GM12891 (cell line): Measurements from ENCODE around the gene WLS.

ENCODE experiments used
- DNase-seq: peaks from one replicate; pipeline ENCODE4 v3.0.0; 2011; ENCODE audit warnings: low spot score; ENCODE audit not compliant: insufficient read length
- FAIRE-seq: peaks from 2 replicates; lab custom pipeline; 2011; peaks lifted over from hg19 to GRCh38; lab: Jason Lieb, UNC
- PAX5 ChIP-seq: IDR thresholded peaks from 2 replicates; pipeline ENCODE4 v1.6.1; 2011; ENCODE audit warnings: low read length, moderate library complexity, mild to moderate bottlenecking; ENCODE audit not compliant: insufficient read depth, severe bottlenecking
- POLR2A ChIP-seq: IDR thresholded peaks from 2 replicates; pipeline ENCODE4 v1.6.1; 2011; ENCODE audit warnings: low read depth, low read length, control low read depth
- POLR2AphosphoS5 ChIP-seq: IDR thresholded peaks from 2 replicates; pipeline ENCODE4 v1.6.1; 2011; ENCODE audit warnings: low read depth, low read length, control low read depth
- POU2F2 ChIP-seq: IDR thresholded peaks from 2 replicates; pipeline ENCODE4 v1.6.1; 2011; ENCODE audit warnings: low read depth, mild to moderate bottlenecking, control low read depth, low read length, moderate library complexity
- SPI1 ChIP-seq: IDR thresholded peaks from 2 replicates; pipeline ENCODE4 v1.6.1; 2011; ENCODE audit warnings: low read depth, low read length, control low read depth
- TAF1 ChIP-seq: IDR thresholded peaks from 2 replicates; pipeline ENCODE4 v1.6.1; 2011; ENCODE audit warnings: low read depth, low read length, control low read depth

The WLS gene

DNA sequence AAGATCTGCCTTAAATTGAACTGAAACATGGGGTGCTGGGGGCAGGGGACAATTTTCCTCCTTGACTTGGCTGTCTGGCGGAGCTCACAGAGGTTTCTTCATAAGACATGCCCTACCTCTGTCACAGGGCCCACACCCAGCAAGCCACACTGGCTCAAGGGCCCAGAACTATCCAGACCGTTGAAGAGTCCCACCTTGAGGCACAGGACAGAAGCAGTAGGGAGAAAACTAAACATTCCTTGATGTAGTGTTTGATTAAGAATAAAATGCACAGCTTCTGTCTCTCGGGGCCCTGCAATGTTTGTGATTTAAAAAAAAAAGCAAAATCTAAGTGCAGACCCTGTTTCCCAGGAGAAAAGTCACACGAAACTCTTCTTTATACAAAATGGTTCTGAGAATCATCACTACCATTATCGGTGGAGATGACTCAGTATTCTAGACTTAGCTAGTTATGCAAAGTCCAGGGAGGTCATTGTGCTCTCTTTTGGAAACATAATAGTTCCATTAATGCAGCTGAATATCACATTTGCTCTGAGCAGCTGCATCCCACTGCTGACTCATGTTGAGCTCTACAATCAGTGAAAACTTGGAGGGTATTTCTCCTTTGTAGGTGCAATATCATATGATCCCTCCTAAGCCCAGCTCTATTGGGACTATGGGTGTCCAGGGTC is 128.3 kb downstream of the WLS start:
- no peak for FAIRE-seq
- DNase-seq, result no peak
- TF ChIP-seq POLR2AphosphoS5 (no peak), POU2F2 (no peak), SPI1 (no peak), POLR2A (no peak), TAF1 (no peak), PAX5 (no peak)

DNA sequence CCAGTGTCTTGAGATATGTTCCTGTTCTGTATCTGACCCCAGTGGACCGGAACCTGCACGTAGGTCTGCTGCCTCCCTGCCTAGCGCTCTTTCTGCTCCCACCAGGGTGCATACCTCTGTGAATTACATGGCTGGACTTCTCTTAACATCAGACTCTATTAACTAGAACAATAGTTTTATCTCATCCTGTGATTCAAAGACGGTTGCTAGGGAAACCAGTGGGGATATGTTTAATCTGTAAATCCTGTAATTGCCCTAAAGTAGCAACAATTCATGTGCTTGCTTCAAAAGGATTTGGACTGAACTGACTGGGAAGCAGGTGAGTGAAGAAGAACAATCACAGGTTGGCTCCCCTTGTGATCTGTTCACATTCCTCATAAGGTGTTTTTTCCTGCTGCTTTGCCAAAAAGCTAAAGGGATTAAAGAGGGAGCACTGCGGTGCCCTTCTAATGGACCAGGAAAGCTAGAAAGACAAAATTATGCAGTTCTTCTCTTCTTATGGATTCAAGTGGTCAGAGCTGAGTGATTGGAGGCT is 129.2 kb downstream of the WLS start:
- DNase-seq (no peak), FAIRE-seq (no peak)
- TF ChIP-seq PAX5 (no peak), POU2F2 (no peak), SPI1 (no peak), TAF1 (no peak), POLR2AphosphoS5 (no peak), POLR2A (no peak)

DNA sequence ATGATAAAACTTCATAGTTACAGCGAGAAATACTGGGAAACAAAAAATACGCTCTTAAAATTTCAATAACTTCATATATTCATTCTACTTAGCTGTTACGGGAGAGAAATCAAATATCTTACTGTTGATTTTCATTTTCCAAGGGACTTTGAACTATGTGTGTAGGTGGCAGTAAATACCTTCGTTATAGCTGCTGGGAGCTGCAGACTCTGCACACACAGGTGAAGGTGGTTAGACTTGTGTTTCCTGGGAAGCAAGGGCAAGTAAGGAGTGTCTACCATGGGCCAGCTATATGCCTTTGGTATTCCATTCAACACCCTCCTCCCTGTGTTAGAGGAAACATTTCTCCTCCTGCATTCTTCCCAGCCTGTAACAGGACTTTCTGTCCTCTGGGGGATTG is 130.5 kb downstream of the WLS start:
- DNase-seq, result no peak
- FAIRE-seq, result no peak
- TF ChIP-seq POLR2AphosphoS5, result no peak

DNA sequence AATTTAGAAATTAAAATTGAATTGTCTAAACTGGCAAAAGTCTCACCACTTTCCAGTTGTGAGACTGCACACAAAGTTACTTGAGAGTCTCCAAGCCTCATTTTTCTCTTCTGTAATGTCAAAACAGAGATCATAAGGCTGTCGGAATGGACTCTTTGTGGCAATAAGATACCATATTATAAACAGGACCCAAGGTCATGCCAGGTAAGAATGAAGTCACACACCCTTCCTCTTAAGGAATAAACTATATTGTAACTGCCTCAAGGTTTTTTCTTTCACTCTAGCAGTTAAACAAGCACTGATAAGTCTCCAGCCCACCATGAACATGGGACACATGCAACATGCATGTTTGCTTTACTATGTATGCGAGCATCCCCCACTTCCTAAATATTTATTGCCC is 131.8 kb downstream of the WLS start:
- FAIRE-seq (no peak), DNase-seq (no peak)
- TF ChIP-seq POLR2A (no peak), SPI1 (no peak), TAF1 (no peak), POLR2AphosphoS5 (no peak), POU2F2 (no peak), PAX5 (no peak)

GRCh38 chr1:68093737-68094136 is 138.6 kb downstream of the WLS start:
- DNase-seq, result no peak
- FAIRE-seq, result no peak
- TF ChIP-seq POU2F2 (no peak), SPI1 (no peak), PAX5 (no peak), POLR2AphosphoS5 (no peak), TAF1 (no peak), POLR2A (no peak)

DNA sequence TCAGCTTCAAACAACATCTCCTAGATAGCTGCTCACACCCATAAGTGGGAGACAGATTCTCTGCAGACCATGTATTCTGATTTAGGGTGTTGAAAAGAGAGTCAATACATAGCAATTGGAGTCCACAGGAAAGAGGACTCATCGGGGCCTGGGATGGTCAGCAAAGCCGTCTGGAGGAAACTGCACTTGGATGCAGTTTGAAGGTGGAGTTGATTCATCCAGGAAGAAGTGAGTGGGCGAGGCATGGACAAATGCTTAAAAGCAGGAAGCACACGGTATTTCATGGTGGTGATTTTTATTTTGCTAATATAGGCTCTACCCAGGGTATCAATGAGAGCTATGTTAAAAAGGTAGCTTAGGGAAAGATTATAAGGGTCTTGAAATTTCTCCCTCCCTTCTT is 145.1 kb downstream of the WLS start:
- FAIRE-seq (no peak), DNase-seq (no peak)
- TF ChIP-seq POLR2AphosphoS5, result no peak
- TF ChIP-seq POLR2A, result no peak

DNA sequence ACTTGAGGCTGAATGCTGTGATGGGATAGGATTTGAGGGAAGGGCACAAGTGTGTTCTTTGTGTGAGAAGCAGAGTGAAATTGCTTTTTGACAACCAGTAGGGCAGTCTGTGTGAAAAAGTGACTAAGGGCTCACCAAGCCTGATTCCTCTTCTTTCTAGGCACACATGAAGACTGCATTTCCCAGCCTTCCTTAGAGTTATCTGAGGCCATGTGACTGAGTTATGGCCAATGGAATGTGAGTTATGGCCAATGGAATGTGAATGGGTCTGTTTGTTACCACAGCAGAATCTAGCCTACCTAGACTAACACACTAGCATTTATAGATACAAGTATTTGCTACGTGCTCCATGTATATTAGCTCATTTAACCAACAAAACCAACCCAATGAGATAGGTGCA is 146.6 kb downstream of the WLS start:
- FAIRE-seq, result no peak
- TF ChIP-seq POLR2AphosphoS5, result no peak
- no peak for TF ChIP-seq POU2F2
- no peak for TF ChIP-seq SPI1
- TF ChIP-seq POLR2A, result no peak
- no peak for TF ChIP-seq PAX5
- TF ChIP-seq TAF1, result no peak
- DNase-seq, result no peak

DNA sequence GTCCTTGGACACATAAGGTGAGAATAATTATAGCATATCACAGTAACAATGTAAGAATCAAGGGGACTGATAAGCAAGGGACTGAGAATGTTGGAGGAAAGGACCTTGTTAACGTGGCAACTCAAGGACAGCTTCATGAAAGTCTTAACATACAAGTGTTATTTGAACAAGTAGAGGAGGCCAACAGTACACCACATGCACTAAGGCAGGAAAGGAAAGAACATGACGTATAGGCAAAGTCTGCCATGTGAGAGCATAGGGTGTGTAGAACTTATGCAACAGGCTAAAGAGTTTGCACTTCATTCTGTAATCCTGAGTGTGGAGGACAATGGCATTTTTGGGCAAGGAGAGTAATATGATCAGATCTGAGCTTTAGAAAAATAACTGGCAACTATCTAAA is 148.6 kb downstream of the WLS start:
- TF ChIP-seq POU2F2, result no peak
- no peak for TF ChIP-seq SPI1
- TF ChIP-seq POLR2A, result no peak
- TF ChIP-seq POLR2AphosphoS5, result no peak
- TF ChIP-seq TAF1, result no peak
- TF ChIP-seq PAX5, result no peak
- DNase-seq, result no peak
- FAIRE-seq, result no peak

DNA sequence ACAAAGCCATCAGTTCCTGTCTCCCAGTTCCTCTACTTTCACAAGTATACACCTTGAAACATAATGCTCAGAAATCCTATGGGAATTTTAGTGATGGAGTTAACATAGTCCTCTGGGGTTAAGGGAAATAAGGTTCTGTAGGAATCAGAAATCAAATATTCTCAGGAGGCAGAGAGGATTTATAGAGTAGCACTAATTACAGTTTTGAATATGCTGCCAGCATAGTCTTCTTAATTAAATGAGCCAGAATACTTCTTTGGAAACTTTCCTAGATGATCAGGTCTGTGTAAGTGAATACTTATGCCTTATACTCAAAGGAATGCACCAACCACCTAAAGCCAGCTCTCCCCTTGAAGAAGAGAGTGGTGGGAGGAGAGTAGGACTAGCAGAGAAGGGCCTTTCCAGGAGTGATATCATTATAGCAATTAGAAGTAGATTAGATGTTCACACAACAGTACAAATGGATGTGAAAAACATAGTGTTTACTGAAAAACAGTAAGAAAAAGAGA is 150.5 kb downstream of the WLS start:
- FAIRE-seq (no peak), DNase-seq (no peak)
- TF ChIP-seq SPI1, result no peak
- TF ChIP-seq POU2F2, result no peak
- TF ChIP-seq POLR2A, result no peak
- TF ChIP-seq POLR2AphosphoS5, result no peak
- TF ChIP-seq PAX5, result no peak
- TF ChIP-seq TAF1, result no peak

- TF ChIP-seq POU2F2, result no peak
- no peak for TF ChIP-seq SPI1
- TF ChIP-seq POLR2AphosphoS5, result no peak
- TF ChIP-seq PAX5, result no peak
- no peak for TF ChIP-seq POLR2A
- no peak for TF ChIP-seq TAF1
- DNase-seq, result no peak
- FAIRE-seq, result no peak
Measured at GRCh38 chr1:68078647-68079046, 153.7 kb downstream of the WLS start.
